ENCODE measurements around the gene NDRG4. TPM values are rescaled to one million over a fixed set of nuclear protein-coding genes. Genes with fewer than 3 reads are reported as not detected.

Gene NDRG4
- total and polyA plus RNA-seq, 2 of the 13 experiments (the other 11 are each of a cell fraction or from before 2014, with no cell fraction given): 1.7 to 2.7 TPM

GRCh38 chr16:58515125-58515870 is 15.4 kb downstream of the NDRG4 start, which contains the start of gene SETD6 (continued):
- peak; percentile 96 for TF ChIP-seq CREB3 (CRISPR knock-in tag; IDR thresholded peaks at IDR 0.05)
- peak; percentile 97 for TF ChIP-seq ZNF781 (CRISPR knock-in tag; IDR thresholded peaks at IDR 0.05; ENCODE audit: borderline replicate concordance, not compliant biosample characterization)
- TF ChIP-seq ZXDC (CRISPR knock-in tag; IDR thresholded peaks at IDR 0.05): peak; percentile 97
- TF ChIP-seq ZNF574 (CRISPR knock-in tag; IDR thresholded peaks at IDR 0.05): peak; percentile 92
- no peak for TF ChIP-seq ZFP36 (IDR thresholded peaks at IDR 0.05; ENCODE audit: borderline replicate concordance, low read depth, low read length, partially characterized antibody)
- peak; percentile 92; the same call in 1 of the 2 replicates for TF ChIP-seq NFAT5 (CRISPR knock-in tag; IDR thresholded peaks at IDR 0.05)
- peak; percentile 55 for TF ChIP-seq ZEB1 (IDR thresholded peaks at IDR 0.05; ENCODE audit: insufficient replicate concordance, low read depth)
- no peak for TF ChIP-seq SUZ12 (IDR thresholded peaks at IDR 0.05; ENCODE audit: low read depth, low read length)
- peak; percentile 92 for TF ChIP-seq HIVEP1 (CRISPR knock-in tag; IDR thresholded peaks at IDR 0.05)
- no peak; the same call in 1 of the 2 replicates for TF ChIP-seq SP5 (CRISPR knock-in tag; IDR thresholded peaks at IDR 0.05; ENCODE audit: borderline replicate concordance, low read depth)
- TF ChIP-seq MTERF4 (CRISPR knock-in tag; IDR thresholded peaks at IDR 0.05): peak; percentile 82; the same call in 1 of the 2 replicates
- TF ChIP-seq RARA (CRISPR knock-in tag; IDR thresholded peaks at IDR 0.05): 0 out of 2 replicates have a peak, but pooled peaks have one; percentile 6
- no peak for TF ChIP-seq DDIT3 (CRISPR knock-in tag; IDR thresholded peaks at IDR 0.05)
- no peak for TF ChIP-seq HDAC6 (IDR thresholded peaks at IDR 0.05; ENCODE audit: low read depth, low read length)
